Thoracic aorta (tissue), 2 donors: ENCODE measurements around the gene TENM3. TPM values are rescaled to one million over a fixed set of nuclear protein-coding genes. Genes with fewer than 3 reads are reported as not detected.

Experiments used
- ATAC-seq: fragments of 150-250 bp; one replicate; pipeline ENCODE4 v1.8.0; 2017; ENCODE audit warnings: low read depth; ENCODE audit not compliant: insufficient number of reproducible peaks, low FRiP score
- DNase-seq: peaks from one replicate; pipeline ENCODE4 v3.0.0-alpha.2; 2020; ENCODE audit warnings: low spot score
- H3K27ac ChIP-seq, 2 donors: fragments of 200-600 bp; sonication (generic); 1 replicate in 1 of 2; 2 replicates in 1 of 2; pipeline ENCODE4 v1.5.1; 2016; ENCODE audit warnings: mild to moderate bottlenecking in 2 of 2, moderate library complexity in 2 of 2
- H3K27me3 ChIP-seq: fragments of 200-600 bp; sonication (generic); replicated peaks from 2 replicates; pipeline ENCODE4 v1.6.0; 2016; ENCODE audit warnings: mild to moderate bottlenecking; ENCODE audit not compliant: insufficient read depth
- H3K36me3 ChIP-seq: fragments of 200-600 bp; sonication (generic); one replicate; pipeline ENCODE4 v1.5.1; 2016
- H3K4me1 ChIP-seq, 2 donors: fragments of 200-600 bp; sonication (generic); 1 replicate in 1 of 2; 2 replicates in 1 of 2; pipeline versions ENCODE4 v1.5.1 to v1.6.0; 2016; ENCODE audit warnings: low read depth in 2 of 2, mild to moderate bottlenecking in 1 of 2; ENCODE audit not compliant: control insufficient read depth in 1 of 2
- H3K4me3 ChIP-seq: fragments of 200-600 bp; sonication (generic); 2 replicates; pipeline ENCODE4 v1.5.1; 2016; ENCODE audit warnings: mild to moderate bottlenecking
- H3K9me3 ChIP-seq: fragments of 200-600 bp; sonication (generic); 2 replicates; pipeline ENCODE4 v1.5.1; 2016
- CTCF ChIP-seq: fragments of 200-600 bp; sonication (generic); IDR thresholded peaks from one replicate; pipeline ENCODE4 v1.5.1; 2019; ENCODE audit warnings: antibody characterized with exemption
- total RNA-seq, 2 donors: library from RNA; depleted of rRNA; stranded (reverse); fragments of >200 nt; gene quantifications; one replicate each; pipeline versions ENCODE4 v1.1.0 to v1.2.3, GENCODE V29; 2016

Gene TENM3
- total RNA-seq, 2 donors from 2014 or later: 0.68 to 8.0 TPM

- Histone ChIP-seq H3K27ac (no peak overlapping the region), H3K4me1 (no peaks in the 10 kb centered on the region), H3K27me3 (no peaks in the 10 kb centered on the region), H3K36me3 (no peaks in the 10 kb centered on the region), H3K4me3 (no peak overlapping the region), H3K9me3 (no peaks in the 10 kb centered on the region)
- TF ChIP-seq CTCF: no peak
- DNase-seq (no peak), ATAC-seq (no peak)
These were observed 468.0 kb downstream of the TENM3 start for GRCh38 chr4:182711211-182711610.

GRCh38 chr4:182715548-182715947 lies 472.3 kb downstream of the TENM3 start:
- DNase-seq (no peak), ATAC-seq (no peak)
- no peaks in the 10 kb centered on the region for H3K36me3 ChIP-seq
- TF ChIP-seq CTCF: no peak
- no peaks in the 10 kb centered on the region for H3K9me3 ChIP-seq
- no peaks in the 10 kb centered on the region for H3K27me3 ChIP-seq
- no peak overlapping the region for H3K27ac ChIP-seq
- H3K4me1 ChIP-seq: no peaks in the 10 kb centered on the region
- no peak overlapping the region for H3K4me3 ChIP-seq

- H3K27ac ChIP-seq: no peak overlapping the region
- H3K27me3 ChIP-seq: no peaks in the 10 kb centered on the region
- no peaks in the 10 kb centered on the region for H3K9me3 ChIP-seq
- no peak overlapping the region for H3K4me3 ChIP-seq
- no peaks in the 10 kb centered on the region for H3K4me1 ChIP-seq
- no peak for ATAC-seq
- H3K36me3 ChIP-seq: no peaks in the 10 kb centered on the region
- DNase-seq: no peak
- TF ChIP-seq CTCF: no peak
These were observed 473.0 kb downstream of the TENM3 start for GRCh38 chr4:182716192-182716591.

- no peaks in the 10 kb centered on the region for H3K4me1 ChIP-seq
These were observed 474.8 kb downstream of the TENM3 start for GRCh38 chr4:182717788-182718583.

GRCh38 chr4:182724414-182724813 lies 481.2 kb downstream of the TENM3 start:
- no peak for ATAC-seq
- no peak overlapping the region for H3K27ac ChIP-seq
- H3K4me3 ChIP-seq: no peak overlapping the region
- H3K9me3 ChIP-seq: no peaks in the 10 kb centered on the region
- DNase-seq: no peak
- H3K4me1 ChIP-seq: no peaks in the 10 kb centered on the region
- H3K36me3 ChIP-seq: no peaks in the 10 kb centered on the region
- no peak for TF ChIP-seq CTCF
- H3K27me3 ChIP-seq: no peaks in the 10 kb centered on the region

More at GRCh38 chr4:182717788-182718583, 474.8 kb downstream of the TENM3 start:
- Histone ChIP-seq H3K36me3 (no peaks in the 10 kb centered on the region), H3K27me3 (no peaks in the 10 kb centered on the region), H3K27ac (no peak overlapping the region), H3K4me3 (no peak overlapping the region), H3K9me3 (no peaks in the 10 kb centered on the region)
- TF ChIP-seq CTCF: no peak
- no peak for ATAC-seq
- DNase-seq: no peak
